HEK293 (cell line): ENCODE measurements around the gene IBSP.

Experiments used
- CTCF ChIA-PET: fragments of 350-600 bp; formaldehyde crosslinking; extraction: SDS; loops from one replicate; lab custom pipeline; 2021; ENCODE audit warnings: antibody characterized with exemption; lab: Yijun Ruan, JAX
- POLR2A ChIA-PET: fragments of 300-600 bp; formaldehyde crosslinking; extraction: SDS; loops from one replicate; lab custom pipeline; 2020; ENCODE audit warnings: antibody characterized with exemption, inconsistent platforms; lab: Yijun Ruan, JAX
- H3K27ac ChIP-seq: fragments of 200-500 bp; sonication (Bioruptor generic); 2 replicates; pipeline ENCODE4 v1.5.1; 2014; ENCODE audit warnings: low read depth, low read length, control low read depth, inconsistent platforms; ENCODE audit errors: extremely low read depth
- H3K36me3 ChIP-seq, 2 experiments: fragments of 200-500 bp in 1 of 2; sonication (Bioruptor generic) in 1 of 2; 1 replicate in 1 of 2; 2 replicates in 1 of 2; pipeline ENCODE4 v1.5.1; 2014 to 2017; ENCODE audit warnings: inconsistent platforms in 2 of 2, low read length in 2 of 2; ENCODE audit not compliant: control insufficient read depth in 2 of 2, insufficient read depth in 1 of 2
- H3K4me1 ChIP-seq: fragments of 200-500 bp; sonication (Bioruptor generic); 2 replicates; pipeline ENCODE4 v1.5.1; 2014; ENCODE audit warnings: mild to moderate bottlenecking, low read length, inconsistent platforms; ENCODE audit not compliant: control insufficient read depth, insufficient read depth
- H3K4me3 ChIP-seq: 2 replicates; pipeline ENCODE4 v1.5.1; 2011; ENCODE audit warnings: low read depth, mild to moderate bottlenecking, control low read depth, low read length, moderate library complexity
- H3K9me3 ChIP-seq: fragments of 200-500 bp; sonication (Bioruptor generic); 2 replicates; pipeline ENCODE4 v1.5.1; 2014; ENCODE audit warnings: low read depth, low read length, inconsistent platforms; ENCODE audit not compliant: control insufficient read depth, insufficient read depth
- KLF10 ChIP-seq: fragments of 450-650 bp; IDR thresholded peaks from 2 replicates; pipeline ENCODE4 v1.5.1; 2018; ENCODE audit warnings: missing biosample characterization, mild to moderate bottlenecking, missing genetic modification characterization
- REST ChIP-seq: fragments of 450-650 bp; formaldehyde crosslinking; IDR thresholded peaks from 2 replicates; pipeline ENCODE4 v1.5.1; 2016; ENCODE audit warnings: missing biosample characterization, missing genetic modification characterization
- SP2 ChIP-seq: fragments of 450-650 bp; formaldehyde crosslinking; IDR thresholded peaks from 2 replicates; pipeline ENCODE4 v1.5.1; 2016; ENCODE audit warnings: missing biosample characterization, missing genetic modification characterization
- ZBTB10 ChIP-seq: fragments of 450-650 bp; formaldehyde crosslinking; IDR thresholded peaks from 2 replicates; pipeline ENCODE4 v1.5.1; 2016; ENCODE audit warnings: missing biosample characterization, missing genetic modification characterization
- ZEB2 ChIP-seq: fragments of 450-650 bp; formaldehyde crosslinking; IDR thresholded peaks from 2 replicates; pipeline ENCODE4 v1.5.1; 2016; ENCODE audit warnings: missing biosample characterization, missing genetic modification characterization
- ZNF169 ChIP-seq: fragments of 450-650 bp; formaldehyde crosslinking; IDR thresholded peaks from 2 replicates; pipeline ENCODE4 v1.5.1; 2016; ENCODE audit warnings: missing biosample characterization, missing genetic modification characterization
- ZNF514 ChIP-seq: fragments of 450-650 bp; formaldehyde crosslinking; IDR thresholded peaks from 2 replicates; pipeline ENCODE4 v1.5.1; 2016; ENCODE audit warnings: missing biosample characterization, missing genetic modification characterization
- ZNF580 ChIP-seq: fragments of 450-650 bp; formaldehyde crosslinking; IDR thresholded peaks from 2 replicates; pipeline ENCODE4 v1.5.1; 2016; ENCODE audit warnings: missing biosample characterization, missing genetic modification characterization
- ZNF623 ChIP-seq: fragments of 450-650 bp; formaldehyde crosslinking; IDR thresholded peaks from 2 replicates; pipeline ENCODE4 v1.5.1; 2016; ENCODE audit warnings: missing biosample characterization, missing genetic modification characterization
- ZNF670 ChIP-seq: fragments of 450-650 bp; formaldehyde crosslinking; IDR thresholded peaks from 2 replicates; pipeline ENCODE4 v1.5.1; 2016; ENCODE audit warnings: missing biosample characterization, missing genetic modification characterization, low read depth
- ZNF692 ChIP-seq: fragments of 450-650 bp; formaldehyde crosslinking; IDR thresholded peaks from 2 replicates; pipeline ENCODE4 v1.5.1; 2016; ENCODE audit warnings: missing biosample characterization, missing genetic modification characterization
- ZNF776 ChIP-seq: fragments of 450-650 bp; formaldehyde crosslinking; IDR thresholded peaks from 2 replicates; pipeline ENCODE4 v1.5.0; 2017; ENCODE audit warnings: missing biosample characterization, missing genetic modification characterization, borderline replicate concordance
- TF ChIP-seq, protein P1 (sequence below): fragments of 450-650 bp; formaldehyde crosslinking; IDR thresholded peaks from 2 replicates; pipeline ENCODE4 v1.5.1; 2017; ENCODE audit warnings: missing biosample characterization, mild to moderate bottlenecking, missing genetic modification characterization, moderate library complexity

IBSP gene

DNA sequence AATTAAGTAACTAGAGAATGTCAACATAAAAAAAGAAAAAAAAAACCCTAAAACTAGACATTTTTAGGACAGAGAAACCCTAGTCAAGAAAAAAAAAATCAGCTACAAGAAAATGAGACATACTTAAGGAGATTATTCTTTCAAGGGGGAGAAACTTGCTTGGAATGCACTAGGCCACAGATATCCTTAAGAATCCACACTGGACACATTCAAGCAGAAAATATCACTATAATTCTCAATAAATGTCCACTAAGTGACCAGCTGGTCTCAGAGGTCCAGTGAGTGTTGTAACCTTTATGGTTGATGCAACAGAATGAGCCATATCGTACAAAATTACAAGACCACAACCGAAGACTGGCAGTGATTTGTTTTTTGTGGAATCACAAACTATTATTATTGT, 15.6 kb upstream of the IBSP start:
- CTCF ChIA-PET, result no interaction called here
- Histone ChIP-seq H3K27ac (no peak overlapping the region), H3K36me3 (no peaks in the 10 kb centered on the region)
- POLR2A ChIA-PET, result no interaction called here
- TF ChIP-seq ZNF580 (no peak), REST (tag by site-specific recombination) (no peak), ZNF169 (tag by site-specific recombination) (no peak), ZEB2 (tag by site-specific recombination) (no peak), ZNF670 (no peak), ZNF692 (tag by site-specific recombination) (no peak), KLF10 (tag by site-specific recombination) (no peak), ZNF623 (no peak), ZNF776 (tag by site-specific recombination) (no peak)
- TF ChIP-seq, protein P1, sequence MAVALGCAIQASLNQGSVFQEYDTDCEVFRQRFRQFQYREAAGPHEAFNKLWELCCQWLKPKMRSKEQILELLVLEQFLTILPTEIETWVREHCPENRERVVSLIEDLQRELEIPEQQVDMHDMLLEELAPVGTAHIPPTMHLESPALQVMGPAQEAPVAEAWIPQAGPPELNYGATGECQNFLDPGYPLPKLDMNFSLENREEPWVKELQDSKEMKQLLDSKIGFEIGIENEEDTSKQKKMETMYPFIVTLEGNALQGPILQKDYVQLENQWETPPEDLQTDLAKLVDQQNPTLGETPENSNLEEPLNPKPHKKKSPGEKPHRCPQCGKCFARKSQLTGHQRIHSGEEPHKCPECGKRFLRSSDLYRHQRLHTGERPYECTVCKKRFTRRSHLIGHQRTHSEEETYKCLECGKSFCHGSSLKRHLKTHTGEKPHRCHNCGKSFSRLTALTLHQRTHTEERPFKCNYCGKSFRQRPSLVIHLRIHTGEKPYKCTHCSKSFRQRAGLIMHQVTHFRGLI (tag by site-specific recombination), result no peak
- TF ChIP-seq, all 188 proteins: peak for 0
- Histone ChIP-seq H3K4me1 (no peaks in the 10 kb centered on the region), H3K4me3 (no peak overlapping the region), H3K9me3 (no peaks in the 10 kb centered on the region)

GRCh38 chr4:87785731-87786509, 13.4 kb upstream of the IBSP start:
- TF ChIP-seq SP2 (no peak), ZBTB10 (tag by site-specific recombination) (no peak), ZNF514 (no peak)
- Histone ChIP-seq H3K36me3 (no peaks in the 10 kb centered on the region), H3K4me1 (no peaks in the 10 kb centered on the region), H3K27ac (no peak overlapping the region), H3K4me3 (no peak overlapping the region), H3K9me3 (no peaks in the 10 kb centered on the region)
- ChIA-PET CTCF (interaction anchor here (0.6 kb wide), 1 partner anchor 54 kb away, joined by 3 read pairs; no protein-coding TSS in a partner anchor), POLR2A (no interaction called here)
